ENCODE data around the gene NIPA2.

The NIPA2 gene

GRCh38 chr15:22892333-22892732 is 53.9 kb downstream of the NIPA2 start:
- no peak overlapping the region for H3K4me2 ChIP-seq
- H3K36me3 ChIP-seq = peaks cover 80 to 94% (median 93%) of the 10 kb centered on the region in 11 experiments
- H3K9ac ChIP-seq = no peak overlapping the region
- peaks cover 0 to 7% (median 0%) of the 10 kb centered on the region in 10 experiments; a peak in 2 of 20 replicates for H3K4me1 ChIP-seq
- no peak overlapping the region for H3K27ac ChIP-seq
- peaks cover 0 to 66% (median 0%) of the 10 kb centered on the region in 11 experiments; a peak in 11 of 22 replicates for H4K20me1 ChIP-seq
- TF ChIP-seq Cebpa-rat (IDR thresholded peaks at IDR 0.05) = no peak
- H3K4me3 ChIP-seq = no peak overlapping the region
- no peaks in the 10 kb centered on the region for H3K27me3 ChIP-seq
- H3K9me3 ChIP-seq (replicated peaks in 1 of 11) = no peaks in the 10 kb centered on the region

DNA sequence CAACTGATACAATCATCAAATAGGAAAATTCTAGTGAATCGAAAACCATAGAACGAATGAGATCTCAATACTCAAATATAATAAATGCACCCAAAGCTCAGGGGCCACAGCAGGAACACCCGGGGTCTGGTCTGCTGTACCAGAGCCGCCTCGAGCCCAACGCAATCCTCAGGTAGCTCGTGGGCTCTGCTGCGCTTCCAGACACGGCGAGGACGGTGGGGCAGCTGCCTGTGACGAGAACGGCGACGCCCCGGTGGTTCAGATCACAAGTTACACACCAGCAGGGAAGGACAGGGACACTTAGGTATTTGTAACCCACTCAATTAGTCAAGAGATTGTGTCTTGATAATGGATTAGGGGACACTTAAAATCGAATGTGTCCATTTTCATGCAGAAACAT is 54.6 kb downstream of the NIPA2 start:
- Histone ChIP-seq H3K27ac (no peak overlapping the region), H3K27me3 (no peaks in the 10 kb centered on the region), H3K9ac (no peak overlapping the region), H4K20me1 (peaks cover 0 to 64% (median 0%) of the 10 kb centered on the region in 11 experiments; a peak in 11 of 22 replicates), H3K4me3 (no peak overlapping the region), H3K36me3 (peaks cover 80 to 94% (median 93%) of the 10 kb centered on the region in 11 experiments), H3K4me2 (no peak overlapping the region), H3K4me1 (peaks cover 0 to 7% (median 0%) of the 10 kb centered on the region in 10 experiments; a peak in 2 of 20 replicates), H3K9me3 (replicated peaks in 1 of 11) (no peaks in the 10 kb centered on the region)
- no peak for TF ChIP-seq Cebpa-rat (IDR thresholded peaks at IDR 0.05)

DNA sequence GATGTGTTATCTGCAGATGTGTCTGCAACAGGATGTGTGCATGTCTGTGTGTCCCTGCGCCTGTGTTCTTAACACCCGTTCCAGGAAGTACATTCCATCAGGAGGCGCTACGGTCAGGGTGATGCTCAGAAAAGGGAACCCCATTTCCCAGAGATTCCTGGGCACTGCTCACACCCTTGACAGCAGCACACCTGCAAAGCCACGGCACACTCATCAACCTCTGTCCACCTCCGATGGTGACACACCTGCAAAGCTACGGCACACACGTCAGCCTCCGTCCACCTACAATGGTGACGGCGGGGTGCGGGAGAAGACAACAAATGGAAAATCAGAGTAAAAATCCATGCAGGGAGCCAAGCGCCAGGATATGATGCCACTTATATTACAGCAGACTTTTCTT is 55.4 kb downstream of the NIPA2 start:
- no peaks in the 10 kb centered on the region for H3K9me3 ChIP-seq (replicated peaks in 1 of 11)
- peaks cover 0 to 57% (median 0%) of the 10 kb centered on the region in 11 experiments; a peak in 11 of 22 replicates for H4K20me1 ChIP-seq
- H3K4me2 ChIP-seq = no peak overlapping the region
- H3K36me3 ChIP-seq = peaks cover 74 to 94% (median 93%) of the 10 kb centered on the region in 11 experiments
- no peaks in the 10 kb centered on the region for H3K27me3 ChIP-seq
- no peak overlapping the region for H3K4me3 ChIP-seq
- no peak for TF ChIP-seq Cebpa-rat (IDR thresholded peaks at IDR 0.05)
- H3K9ac ChIP-seq = no peak overlapping the region
- peaks cover 0 to 7% (median 0%) of the 10 kb centered on the region in 10 experiments; a peak in 2 of 20 replicates for H3K4me1 ChIP-seq
- no peak overlapping the region for H3K27ac ChIP-seq

- no peak overlapping the region for H3K4me2 ChIP-seq
Observed at GRCh38 chr15:22895465-22896190, 57.2 kb downstream of the NIPA2 start.

GRCh38 chr15:22902046-22902445 is 63.6 kb downstream of the NIPA2 start:
- Histone ChIP-seq H3K9ac (peak overlapping the region in 2 of 11 experiments; percentile 7 to 12; a peak in 1 of 22 replicates), H3K4me1 (peaks cover 7 to 74% (median 56%) of the 10 kb centered on the region in 10 experiments), H4K20me1 (peaks cover 0 to 77% (median 36%) of the 10 kb centered on the region in 11 experiments; a peak in 16 of 22 replicates), H3K4me2 (peak overlapping the region in 8 of 11 experiments; percentile 73 to 95 (median 86); a peak in 15 of 22 replicates), H3K4me3 (no peak overlapping the region), H3K9me3 (replicated peaks in 1 of 11) (no peaks in the 10 kb centered on the region; a peak in 1 of 22 replicates), H3K27me3 (no peaks in the 10 kb centered on the region), H3K36me3 (peaks cover 37 to 97% (median 56%) of the 10 kb centered on the region in 11 experiments), H3K27ac (0 out of 22 replicates have a peak overlapping the region, but pooled peaks of 2 of the 11 experiments have one; percentile 12 to 70)
- TF ChIP-seq Cebpa-rat (IDR thresholded peaks at IDR 0.05) = no peak

More at GRCh38 chr15:22895465-22896190, 57.2 kb downstream of the NIPA2 start:
- Histone ChIP-seq H3K9me3 (replicated peaks in 1 of 11) (no peaks in the 10 kb centered on the region; a peak in 1 of 22 replicates), H3K27me3 (no peaks in the 10 kb centered on the region), H3K27ac (no peak overlapping the region), H3K36me3 (peaks cover 77 to 95% (median 93%) of the 10 kb centered on the region in 11 experiments), H4K20me1 (peaks cover 0 to 61% (median 0%) of the 10 kb centered on the region in 11 experiments; a peak in 9 of 22 replicates), H3K4me3 (no peak overlapping the region), H3K4me1 (peaks cover 0 to 20% (median 3%) of the 10 kb centered on the region in 10 experiments; a peak in 9 of 20 replicates), H3K9ac (no peak overlapping the region)
- no peak for TF ChIP-seq Cebpa-rat (IDR thresholded peaks at IDR 0.05)

GRCh38 chr15:22902578-22902977 is 64.1 kb downstream of the NIPA2 start:
- H3K9ac ChIP-seq = peak overlapping the region in 3 of 11 experiments; percentile 46 to 56 (median 54); a peak in 4 of 22 replicates
- peak overlapping the region in 8 of 11 experiments; percentile 73 to 95 (median 86); a peak in 16 of 22 replicates for H3K4me2 ChIP-seq
- H3K4me3 ChIP-seq = no peak overlapping the region; a peak in 2 of 20 replicates
- TF ChIP-seq Cebpa-rat (IDR thresholded peaks at IDR 0.05) = no peak
- H3K27me3 ChIP-seq = no peaks in the 10 kb centered on the region
- peak overlapping the region in 4 of 11 experiments; percentile 25 to 70 (median 54); a peak in 5 of 22 replicates for H3K27ac ChIP-seq
- peaks cover 37 to 97% (median 56%) of the 10 kb centered on the region in 11 experiments for H3K36me3 ChIP-seq
- no peaks in the 10 kb centered on the region; a peak in 1 of 22 replicates for H3K9me3 ChIP-seq (replicated peaks in 1 of 11)
- peaks cover 0 to 78% (median 36%) of the 10 kb centered on the region in 11 experiments; a peak in 16 of 22 replicates for H4K20me1 ChIP-seq
- H3K4me1 ChIP-seq = peaks cover 7 to 80% (median 61%) of the 10 kb centered on the region in 10 experiments

GRCh38 chr15:22902981-22903380 is 64.5 kb downstream of the NIPA2 start:
- Histone ChIP-seq H4K20me1 (peaks cover 0 to 76% (median 36%) of the 10 kb centered on the region in 11 experiments; a peak in 16 of 22 replicates), H3K36me3 (peaks cover 37 to 97% (median 56%) of the 10 kb centered on the region in 11 experiments), H3K9me3 (replicated peaks in 1 of 11) (no peaks in the 10 kb centered on the region; a peak in 1 of 22 replicates), H3K4me2 (peak overlapping the region in 9 of 11 experiments; percentile 73 to 95 (median 85); a peak in 18 of 22 replicates), H3K4me1 (peaks cover 7 to 84% (median 65%) of the 10 kb centered on the region in 10 experiments), H3K9ac (peak overlapping the region in 4 of 11 experiments; percentile 1 to 56 (median 50); a peak in 5 of 22 replicates), H3K27ac (peak overlapping the region in 6 of 11 experiments; percentile 5 to 70 (median 43); a peak in 8 of 22 replicates), H3K4me3 (peak overlapping the region in 2 of 10 experiments; percentile 11 to 16; a peak in 2 of 20 replicates), H3K27me3 (no peaks in the 10 kb centered on the region)
- no peak for TF ChIP-seq Cebpa-rat (IDR thresholded peaks at IDR 0.05)

- Histone ChIP-seq H3K4me2 (peak overlapping the region in 10 of 11 experiments; percentile 26 to 95 (median 85); a peak in 19 of 22 replicates), H3K9ac (peak overlapping the region in 7 of 11 experiments; percentile 6 to 60 (median 30); a peak in 8 of 22 replicates), H3K4me3 (peak overlapping the region in 1 of 10 experiments; percentile 16; a peak in 2 of 20 replicates), H3K27ac (peak overlapping the region in 6 of 11 experiments; percentile 43 to 70 (median 65); a peak in 12 of 22 replicates), H3K9me3 (replicated peaks in 1 of 11) (peaks cover 0 to 2% (median 0%) of the 10 kb centered on the region in 11 experiments; a peak in 2 of 22 replicates), H3K27me3 (no peaks in the 10 kb centered on the region), H3K4me1 (peaks cover 7 to 87% (median 67%) of the 10 kb centered on the region in 10 experiments), H3K36me3 (peaks cover 37 to 97% (median 56%) of the 10 kb centered on the region in 11 experiments), H4K20me1 (peaks cover 0 to 75% (median 36%) of the 10 kb centered on the region in 11 experiments; a peak in 16 of 22 replicates)
- no peak for TF ChIP-seq Cebpa-rat (IDR thresholded peaks at IDR 0.05)
Observed at GRCh38 chr15:22903427-22903826, 65.0 kb downstream of the NIPA2 start.
